Adrenal gland (tissue), 5 donors: ENCODE results near the gene C4A.
"Not testable (repeated sequence)": the region's sequence is repeated elsewhere in the genome, so short reads cannot be mapped to it uniquely, and the experiment has no call there.

ENCODE experiments used
- POLR2A ChIP-seq, 2 donors: fragments of 450-650 bp; IDR thresholded peaks; one replicate each; pipeline ENCODE4 v1.6.1; 2017; ENCODE audit warnings: antibody characterized with exemption in 2 of 2, mild to moderate bottlenecking in 2 of 2, moderate library complexity in 1 of 2
- TF ChIP-seq, protein P1 (sequence below), 6 experiments: fragments of 450-650 bp in 4 of 6; fragments of 200-600 bp in 2 of 6; sonication (generic) in 1 of 6; IDR thresholded peaks; 1 replicate in 5 of 6; 2 replicates in 1 of 6; pipeline versions ENCODE4 v1.5.1 to v1.8.0; 2016 to 2021; ENCODE audit warnings: antibody characterized with exemption in 6 of 6, mild to moderate bottlenecking in 2 of 6, moderate library complexity in 1 of 6
- donor health status: DM: no; HTN: no; CAD: no.

DNA sequence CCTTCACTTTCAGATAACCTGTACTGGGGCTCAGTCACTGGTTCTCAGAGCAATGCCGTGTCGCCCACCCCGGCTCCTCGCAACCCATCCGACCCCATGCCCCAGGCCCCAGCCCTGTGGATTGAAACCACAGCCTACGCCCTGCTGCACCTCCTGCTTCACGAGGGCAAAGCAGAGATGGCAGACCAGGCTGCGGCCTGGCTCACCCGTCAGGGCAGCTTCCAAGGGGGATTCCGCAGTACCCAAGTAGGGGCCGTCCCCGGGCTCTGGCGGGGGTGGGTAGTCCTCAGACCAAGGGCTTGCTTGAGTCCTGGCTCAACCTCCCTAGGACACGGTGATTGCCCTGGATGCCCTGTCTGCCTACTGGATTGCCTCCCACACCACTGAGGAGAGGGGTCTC lies 47.7 kb downstream of the C4A start:
- TF ChIP-seq, protein P1, sequence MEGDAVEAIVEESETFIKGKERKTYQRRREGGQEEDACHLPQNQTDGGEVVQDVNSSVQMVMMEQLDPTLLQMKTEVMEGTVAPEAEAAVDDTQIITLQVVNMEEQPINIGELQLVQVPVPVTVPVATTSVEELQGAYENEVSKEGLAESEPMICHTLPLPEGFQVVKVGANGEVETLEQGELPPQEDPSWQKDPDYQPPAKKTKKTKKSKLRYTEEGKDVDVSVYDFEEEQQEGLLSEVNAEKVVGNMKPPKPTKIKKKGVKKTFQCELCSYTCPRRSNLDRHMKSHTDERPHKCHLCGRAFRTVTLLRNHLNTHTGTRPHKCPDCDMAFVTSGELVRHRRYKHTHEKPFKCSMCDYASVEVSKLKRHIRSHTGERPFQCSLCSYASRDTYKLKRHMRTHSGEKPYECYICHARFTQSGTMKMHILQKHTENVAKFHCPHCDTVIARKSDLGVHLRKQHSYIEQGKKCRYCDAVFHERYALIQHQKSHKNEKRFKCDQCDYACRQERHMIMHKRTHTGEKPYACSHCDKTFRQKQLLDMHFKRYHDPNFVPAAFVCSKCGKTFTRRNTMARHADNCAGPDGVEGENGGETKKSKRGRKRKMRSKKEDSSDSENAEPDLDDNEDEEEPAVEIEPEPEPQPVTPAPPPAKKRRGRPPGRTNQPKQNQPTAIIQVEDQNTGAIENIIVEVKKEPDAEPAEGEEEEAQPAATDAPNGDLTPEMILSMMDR (IDR thresholded peaks at IDR 0.05), result not testable (repeated sequence)
- TF ChIP-seq POLR2A (IDR thresholded peaks at IDR 0.05), result not testable (repeated sequence)
